HG03103 (cell line): ENCODE measurements around the gene UBAC2.
"Not testable (repeated sequence)": the region's sequence is repeated elsewhere in the genome, so short reads cannot be mapped to it uniquely, and the experiment has no call there.

ENCODE experiments used
- ATAC-seq: cut with Tn5 transposase; IDR thresholded peaks from one replicate; pipeline ENCODE4 v1.9.1; 2021; ENCODE audit warnings: low read depth; ENCODE audit not compliant: unreplicated experiment

Gene UBAC2

DNA sequence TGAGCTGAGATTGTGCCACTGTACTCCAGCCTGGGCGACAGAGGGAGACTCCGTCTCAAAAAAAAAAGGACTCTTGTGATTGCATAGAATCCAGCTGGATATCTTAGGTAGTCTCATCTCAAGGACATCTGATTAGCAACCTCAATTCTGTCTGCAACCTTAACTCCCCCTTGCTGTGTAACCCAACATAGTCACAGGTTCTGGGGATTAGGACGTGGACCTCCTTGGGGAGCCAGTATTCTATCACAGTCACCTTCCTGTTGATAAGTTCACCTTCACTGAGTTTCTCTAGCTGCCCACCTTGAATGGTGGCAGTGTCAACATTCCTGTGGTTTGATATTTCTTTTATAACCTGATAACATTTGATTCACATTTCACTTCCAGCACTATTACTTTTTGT, 30.3 kb downstream of the UBAC2 start:
- ATAC-seq = no peak

DNA sequence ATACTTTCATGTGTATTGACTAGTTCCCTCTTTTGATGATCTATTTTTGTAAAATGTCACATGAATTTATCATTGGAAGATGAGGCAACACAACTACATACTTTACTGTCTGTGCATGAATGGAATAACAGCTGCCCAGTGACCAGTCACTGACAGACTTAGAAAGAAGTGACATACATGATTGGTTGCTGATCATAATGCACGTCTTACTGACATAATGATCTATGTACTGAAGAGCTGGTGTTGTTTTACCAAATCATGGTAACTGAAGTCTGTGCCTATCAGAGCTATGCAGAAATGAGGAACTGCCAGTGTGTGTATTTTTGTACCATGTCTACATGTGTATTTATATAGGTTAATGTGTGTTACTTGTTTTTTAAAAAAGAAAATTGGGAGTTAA, 31.1 kb downstream of the UBAC2 start:
- no peak for ATAC-seq

DNA sequence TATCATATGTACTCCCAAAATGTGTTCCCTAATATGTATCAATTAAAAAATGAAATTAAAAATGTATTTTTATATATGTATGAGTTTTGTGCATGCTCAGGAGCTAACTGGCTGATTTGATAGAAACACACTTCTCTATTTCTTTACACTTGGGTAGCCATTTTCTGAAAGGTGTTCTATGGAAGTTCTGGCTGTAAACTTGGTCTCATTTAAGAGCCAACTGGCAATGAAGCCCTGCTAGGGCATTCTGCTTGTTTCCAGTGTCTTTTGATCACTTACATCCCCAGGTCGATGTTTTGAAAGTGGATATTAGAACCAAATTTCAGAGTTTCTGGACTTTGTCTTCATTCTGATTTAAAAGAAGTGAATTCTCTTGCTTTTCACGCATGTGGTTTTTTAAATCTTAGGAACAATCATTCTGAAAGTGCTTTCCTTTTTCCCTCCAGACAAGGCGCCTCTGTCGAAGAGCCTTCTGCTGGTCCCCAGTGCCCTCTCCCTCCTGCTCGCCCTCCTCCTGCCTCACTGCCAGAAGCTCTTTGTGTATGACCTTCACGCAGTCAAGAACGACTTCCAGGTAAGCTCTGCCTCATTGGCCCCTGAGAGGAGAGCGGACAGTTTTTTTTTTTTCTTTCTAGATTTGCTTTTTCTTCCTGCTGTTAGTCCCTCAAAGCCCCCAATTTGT, 37.5 kb downstream of the UBAC2 start:
- ATAC-seq = peak; percentile 65

DNA sequence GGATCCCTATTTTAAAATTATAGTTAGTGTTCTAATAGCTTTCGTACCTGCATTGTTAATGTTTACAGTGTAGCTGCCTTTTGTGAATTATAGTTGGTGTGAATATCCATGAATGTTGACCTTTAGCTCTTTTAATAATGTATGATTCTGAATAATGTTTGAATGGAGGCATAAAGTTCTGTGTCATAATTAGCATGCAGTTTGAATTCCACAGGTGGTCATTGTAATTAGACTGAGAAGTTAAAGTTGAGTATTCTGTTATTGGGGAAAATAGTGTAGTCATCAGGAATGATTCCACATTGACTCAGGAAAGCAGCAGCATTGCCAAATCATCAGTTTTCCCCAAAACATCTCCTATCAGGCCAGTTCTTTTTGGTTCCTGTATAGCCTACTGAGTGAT, 45.4 kb downstream of the UBAC2 start:
- no peak for ATAC-seq

DNA sequence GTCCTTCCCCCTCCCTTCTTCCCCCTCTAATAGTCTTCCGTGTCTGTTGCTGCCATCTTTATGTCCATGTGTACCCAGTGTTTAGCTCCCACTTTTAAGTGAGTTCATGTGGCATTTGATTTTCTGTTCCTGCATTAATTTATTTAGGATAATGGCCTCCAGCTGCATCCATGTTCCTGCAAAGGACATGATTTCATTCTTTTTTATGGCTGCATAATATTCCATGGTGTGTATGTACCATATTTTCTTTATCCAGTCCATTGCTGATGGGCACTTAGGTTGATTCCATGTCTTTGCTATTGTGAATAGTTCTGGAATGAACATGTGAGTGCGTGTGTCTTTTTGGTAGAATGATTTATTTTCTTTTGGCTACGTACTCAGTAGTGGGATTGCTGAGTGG, 48.5 kb downstream of the UBAC2 start:
- not testable (repeated sequence) for ATAC-seq

DNA sequence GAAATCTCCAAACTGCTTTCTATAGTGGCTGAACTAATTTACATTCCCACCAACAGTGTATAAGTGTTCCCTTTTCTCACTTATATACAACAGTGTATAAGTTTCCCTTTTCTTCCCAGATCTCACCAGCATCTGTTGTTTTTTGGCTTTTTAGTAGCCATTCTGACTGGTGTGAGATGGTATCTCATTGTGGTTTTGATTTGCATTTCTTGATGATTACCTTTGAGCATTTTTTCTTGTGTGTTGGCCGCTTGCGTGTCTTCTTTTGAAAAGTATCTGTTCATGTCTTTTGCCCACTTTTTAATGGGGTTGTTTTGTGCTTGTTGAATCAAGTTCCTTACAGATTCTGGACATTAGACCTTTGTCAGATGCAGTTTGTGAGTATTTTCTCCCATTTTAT, 49.0 kb downstream of the UBAC2 start:
- ATAC-seq = not testable (repeated sequence)

DNA sequence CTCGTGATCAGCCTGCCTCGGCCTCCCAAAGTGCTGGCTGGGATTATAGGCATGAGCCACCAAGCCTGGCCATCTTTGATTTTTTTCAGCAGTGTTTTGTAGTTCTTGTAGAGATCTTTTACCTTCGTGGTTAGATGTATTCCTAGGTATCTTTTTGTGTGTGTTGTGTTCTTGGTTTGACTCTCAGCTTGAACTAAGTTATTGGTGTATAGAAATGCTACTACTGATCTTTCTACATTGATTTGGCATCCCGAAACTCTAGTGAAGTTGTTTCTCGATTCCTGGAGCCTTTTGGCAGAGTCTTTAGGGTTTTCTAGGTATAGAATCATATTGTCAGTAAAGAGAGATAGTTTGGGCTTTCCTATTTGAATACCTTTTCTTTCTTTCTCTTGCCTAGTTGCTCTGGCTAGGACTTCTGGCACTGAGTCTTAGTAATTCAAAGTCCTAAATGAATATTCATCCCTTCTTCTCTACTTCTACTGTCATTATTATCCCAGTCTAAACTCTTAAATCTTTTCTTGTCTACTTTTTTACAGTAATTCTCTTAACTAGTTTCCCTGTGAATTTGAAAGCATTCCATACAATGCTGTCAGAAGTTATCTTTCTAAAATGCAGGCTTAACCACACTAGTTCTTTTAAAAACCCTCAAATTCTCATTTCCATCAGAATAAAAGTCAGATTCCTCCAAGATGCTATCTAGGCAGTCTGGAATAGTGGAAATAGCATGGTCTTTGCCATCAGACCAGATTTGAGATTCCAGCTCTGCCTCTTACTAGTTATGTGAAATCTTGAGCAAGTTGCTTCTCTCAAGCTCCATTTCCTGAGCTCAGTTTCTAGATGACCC, 50.5 kb downstream of the UBAC2 start:
- ATAC-seq = no peak

DNA sequence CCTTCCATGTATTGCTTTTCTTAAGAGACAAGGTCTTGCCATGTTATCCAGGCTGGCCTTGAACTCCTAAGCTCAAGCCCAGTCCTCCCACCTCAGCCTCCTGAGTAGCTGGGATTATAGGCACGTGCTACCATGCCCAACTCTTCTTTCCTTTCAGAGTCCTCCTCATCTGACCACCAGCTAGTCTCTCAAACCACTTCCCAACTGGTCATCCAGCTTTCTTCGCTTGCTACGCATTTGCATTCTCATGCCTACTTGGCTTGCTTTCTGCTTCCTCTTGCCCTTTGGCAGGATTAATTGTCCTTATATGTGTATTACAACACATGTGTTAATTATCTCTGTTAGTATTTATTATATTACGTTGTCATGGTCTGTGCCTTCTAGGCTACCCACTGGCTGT, 51.3 kb downstream of the UBAC2 start:
- ATAC-seq = no peak

DNA sequence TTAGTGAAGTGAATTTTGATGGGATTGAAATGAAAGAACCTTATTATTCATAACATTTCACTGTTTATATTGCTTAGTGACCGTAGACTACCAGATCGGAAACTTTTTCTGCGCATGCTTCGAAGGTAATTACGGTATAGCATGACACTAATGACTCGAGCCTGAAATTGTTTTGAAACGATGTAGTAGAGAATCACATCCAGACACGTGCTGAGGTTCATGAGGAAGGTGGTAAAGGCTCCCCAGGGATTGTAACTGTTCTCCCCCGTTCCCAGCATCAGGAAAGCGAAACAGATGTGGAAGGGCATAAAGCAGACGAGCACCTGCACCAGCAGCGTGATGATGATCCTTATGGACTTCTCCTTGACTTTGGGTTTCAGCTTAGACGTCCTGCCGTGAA, 54.2 kb downstream of the UBAC2 start:
- no peak for ATAC-seq

DNA sequence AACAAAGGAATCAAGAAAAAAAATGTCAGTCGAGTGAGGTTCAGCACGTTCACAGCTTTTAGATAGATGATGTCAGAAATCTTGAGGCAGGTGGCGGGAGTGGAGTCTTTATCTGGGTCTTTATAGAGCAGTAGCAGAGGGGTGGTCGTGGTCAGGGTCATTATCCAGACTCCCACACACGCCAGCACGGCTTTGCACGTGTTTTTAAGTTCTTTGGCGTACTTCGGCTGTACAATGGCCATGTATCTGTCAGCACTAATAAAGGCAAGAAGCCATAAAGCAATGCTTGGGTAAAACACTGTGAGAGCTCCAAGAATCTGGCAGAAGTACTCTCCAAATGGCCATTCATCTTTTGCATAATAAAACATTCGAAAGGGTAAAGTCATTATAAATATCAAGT, 54.6 kb downstream of the UBAC2 start:
- no peak for ATAC-seq

DNA sequence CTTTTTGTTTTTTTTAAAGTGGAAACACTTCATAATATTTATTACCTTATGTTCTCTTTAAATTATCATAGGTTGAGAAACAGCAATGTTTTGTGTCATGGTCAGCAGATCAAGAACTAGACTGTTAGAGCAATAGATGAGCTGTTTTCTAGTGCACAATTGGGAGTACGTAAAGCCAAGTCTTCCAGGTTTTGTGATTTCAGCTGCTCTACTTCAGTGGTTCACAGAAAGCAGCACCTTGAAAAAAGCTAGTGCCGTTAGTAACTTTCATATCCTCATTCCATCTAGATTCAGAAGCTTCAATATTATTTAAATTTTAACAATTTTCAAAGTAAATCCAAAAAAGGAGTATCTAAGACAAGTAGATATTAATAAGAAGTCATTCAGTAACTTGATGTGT, 55.6 kb downstream of the UBAC2 start:
- no peak for ATAC-seq

DNA sequence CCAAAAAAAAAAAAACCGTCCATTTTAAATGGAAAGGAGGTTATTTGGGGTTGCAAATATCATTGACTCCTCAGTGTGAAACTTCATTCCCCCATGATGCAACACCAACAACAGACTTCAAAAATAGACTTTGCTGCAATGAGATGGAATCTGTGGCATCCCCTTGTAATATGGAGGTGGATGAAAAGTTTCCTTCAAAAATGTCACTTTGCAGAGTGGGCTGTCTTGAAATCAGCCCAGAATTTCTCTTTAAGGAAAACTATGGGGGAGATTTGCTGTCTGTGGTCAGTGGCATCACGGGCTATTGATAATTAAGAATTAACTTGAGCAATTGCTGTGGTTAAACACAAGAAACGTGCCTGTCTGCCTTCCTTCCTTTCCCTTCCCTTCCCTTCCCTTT, 56.1 kb downstream of the UBAC2 start:
- no peak for ATAC-seq

DNA sequence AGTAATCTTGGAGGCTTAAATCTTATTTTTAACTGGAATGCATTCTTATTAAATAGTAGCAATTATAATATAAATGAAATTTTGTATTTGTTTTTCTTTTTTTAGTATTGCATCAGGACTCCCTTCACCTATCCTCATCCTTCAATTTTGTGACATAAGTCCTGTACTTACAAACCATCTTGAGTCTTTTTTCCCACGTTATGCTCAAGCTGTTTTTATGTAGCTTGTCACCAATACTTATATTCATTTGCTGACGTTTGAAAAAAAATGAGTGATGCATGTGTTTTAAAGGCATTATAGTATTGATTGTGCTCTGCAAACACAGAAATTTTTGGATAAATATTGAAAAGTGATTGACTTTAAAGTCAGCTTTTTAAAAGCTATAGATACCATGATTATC, 56.6 kb downstream of the UBAC2 start:
- ATAC-seq = no peak

DNA sequence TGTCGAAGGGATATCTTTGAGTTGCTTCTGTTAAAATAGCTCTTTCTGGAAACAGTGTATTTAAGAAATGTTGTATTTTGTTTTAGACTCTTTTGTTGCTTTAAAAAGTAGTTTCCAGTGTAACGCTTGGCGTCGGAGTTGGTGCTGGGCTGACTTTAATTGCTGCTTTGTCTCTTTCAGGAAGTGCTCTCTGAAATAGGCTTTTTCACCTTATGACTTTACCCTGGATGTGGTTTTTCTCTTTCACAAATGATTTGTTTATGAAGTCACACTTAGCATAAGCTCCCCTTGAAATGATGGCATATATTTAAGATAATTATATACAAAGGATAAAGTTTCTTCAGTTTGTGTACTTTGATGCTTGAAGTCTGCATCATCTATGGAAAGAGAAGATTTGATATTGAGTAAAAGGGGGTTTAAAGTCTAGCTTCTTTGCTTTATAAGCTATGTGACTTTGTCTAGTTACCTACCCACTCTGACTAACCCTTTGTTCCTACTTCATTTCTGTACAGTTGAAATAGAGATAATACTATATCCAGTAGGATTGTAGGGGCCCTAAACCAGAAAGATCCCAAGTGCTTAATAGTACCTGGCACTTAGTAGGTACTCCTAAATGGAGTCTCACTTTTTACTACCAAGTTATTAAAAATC, 57.7 kb downstream of the UBAC2 start, which contains the start of gene GPR18:
Gene GPR18, minus strand, starts transcription at position 170 of the 651 bp plus-strand sequence. CDS start 2,507 bp downstream, outside the sequence.
- ATAC-seq = peak; percentile 92

DNA sequence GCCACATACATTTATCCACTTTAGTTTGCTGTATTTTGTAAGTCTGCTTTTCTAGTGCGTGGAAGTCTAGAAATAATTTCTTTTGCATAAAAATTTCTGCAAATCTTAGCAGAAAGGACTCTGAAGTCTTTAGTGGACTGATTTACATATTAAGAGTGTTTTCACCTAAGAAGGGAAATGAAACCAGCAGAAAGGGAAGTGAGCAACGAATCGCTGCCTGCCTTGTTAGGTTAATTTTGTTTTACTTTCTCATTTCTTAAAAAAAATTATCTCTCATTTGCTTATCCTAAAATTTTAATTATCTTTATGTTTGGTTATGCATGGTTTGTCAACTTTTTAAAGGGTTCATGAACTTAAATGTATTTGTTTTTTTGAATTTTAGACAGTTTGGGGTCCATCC, 58.3 kb downstream of the UBAC2 start:
- peak; percentile 41 for ATAC-seq

DNA sequence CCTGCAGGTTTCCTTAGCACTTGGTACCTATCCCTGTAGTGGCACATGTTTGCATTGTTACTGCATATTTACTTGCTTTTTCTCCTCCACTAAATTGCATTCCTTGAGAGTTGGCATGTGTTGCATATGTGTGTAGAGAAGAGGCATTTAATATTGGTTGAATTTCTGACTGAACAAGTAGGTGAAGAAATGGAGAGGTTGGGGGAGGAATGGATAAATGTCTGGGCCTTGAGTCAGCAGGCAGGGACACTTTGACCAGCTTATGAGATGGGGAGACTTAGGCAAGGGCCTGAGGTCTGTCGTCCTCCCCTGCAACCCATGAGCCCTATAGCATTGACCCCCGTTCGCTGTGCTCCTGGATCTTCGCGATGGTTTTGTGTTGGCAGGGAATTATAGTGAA, 59.6 kb downstream of the UBAC2 start:
- ATAC-seq = no peak

DNA sequence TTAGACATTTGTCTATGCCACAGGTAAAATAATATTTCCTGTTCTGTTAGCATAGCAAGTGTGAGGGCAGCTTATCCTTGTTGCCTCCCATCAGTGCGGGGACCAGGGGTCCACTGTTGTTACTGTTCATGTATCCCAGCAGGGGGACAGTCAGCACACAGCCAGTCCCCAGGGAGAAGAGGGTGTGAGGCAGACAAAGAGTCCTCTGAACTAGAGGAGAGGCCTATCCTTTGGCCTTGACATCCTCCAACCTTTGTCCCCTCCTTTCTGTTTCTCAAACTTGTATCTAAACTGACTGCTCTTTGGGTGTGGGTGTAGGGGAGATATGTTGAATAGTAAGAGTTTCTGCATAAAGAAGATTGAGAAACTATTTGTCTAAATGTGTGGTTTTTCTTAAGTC, 60.4 kb downstream of the UBAC2 start:
- ATAC-seq = no peak

DNA sequence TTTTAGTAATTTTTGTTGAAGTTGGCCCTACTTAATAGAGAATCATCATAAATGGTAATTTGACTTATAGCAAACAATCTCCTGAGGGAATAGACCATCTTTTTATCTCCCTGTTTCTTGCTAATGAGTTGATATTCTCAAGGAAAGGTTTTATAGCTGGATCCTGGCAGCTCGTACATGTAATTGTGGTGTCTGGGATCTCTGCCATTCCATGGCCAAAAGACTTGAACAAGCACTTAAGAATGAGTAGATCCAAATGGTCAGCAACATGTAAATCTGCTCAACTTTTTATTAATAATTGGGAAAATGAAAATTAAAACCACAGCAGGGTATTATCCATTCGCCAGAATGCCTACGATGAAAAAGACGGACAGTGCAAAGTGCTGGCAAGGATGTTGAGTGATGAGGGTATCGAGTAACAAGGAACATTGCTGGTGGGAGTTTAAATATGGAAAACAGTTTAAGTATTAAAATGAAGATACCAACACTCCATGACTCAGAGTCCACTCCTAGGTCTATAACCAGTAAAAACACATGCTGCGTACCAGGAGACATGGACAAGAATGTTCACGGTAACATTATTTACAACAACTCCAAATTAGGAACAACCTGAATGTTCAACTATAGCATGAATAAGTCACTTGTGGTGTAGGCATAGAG, 62.6 kb downstream of the UBAC2 start:
- no peak for ATAC-seq

DNA sequence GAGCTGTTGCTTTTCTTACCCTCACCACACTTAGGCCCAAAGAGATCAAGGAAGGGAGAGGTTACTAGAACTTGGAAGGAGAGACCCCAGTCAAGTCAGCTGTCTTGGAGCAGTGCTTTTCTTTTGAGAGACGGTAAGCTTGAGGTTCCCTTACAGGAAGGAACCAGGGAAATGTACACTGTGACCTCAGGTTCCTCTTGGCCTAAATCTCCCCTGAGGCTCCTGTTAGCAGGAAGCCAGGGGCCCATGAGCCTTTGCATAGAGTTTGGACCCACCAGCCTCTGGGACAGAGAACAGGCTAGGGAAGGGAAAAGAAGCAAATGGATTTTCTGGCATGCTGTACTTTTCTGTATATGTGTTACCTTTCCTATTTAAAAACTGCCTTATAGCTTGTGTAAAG, 63.4 kb downstream of the UBAC2 start:
- ATAC-seq = no peak

DNA sequence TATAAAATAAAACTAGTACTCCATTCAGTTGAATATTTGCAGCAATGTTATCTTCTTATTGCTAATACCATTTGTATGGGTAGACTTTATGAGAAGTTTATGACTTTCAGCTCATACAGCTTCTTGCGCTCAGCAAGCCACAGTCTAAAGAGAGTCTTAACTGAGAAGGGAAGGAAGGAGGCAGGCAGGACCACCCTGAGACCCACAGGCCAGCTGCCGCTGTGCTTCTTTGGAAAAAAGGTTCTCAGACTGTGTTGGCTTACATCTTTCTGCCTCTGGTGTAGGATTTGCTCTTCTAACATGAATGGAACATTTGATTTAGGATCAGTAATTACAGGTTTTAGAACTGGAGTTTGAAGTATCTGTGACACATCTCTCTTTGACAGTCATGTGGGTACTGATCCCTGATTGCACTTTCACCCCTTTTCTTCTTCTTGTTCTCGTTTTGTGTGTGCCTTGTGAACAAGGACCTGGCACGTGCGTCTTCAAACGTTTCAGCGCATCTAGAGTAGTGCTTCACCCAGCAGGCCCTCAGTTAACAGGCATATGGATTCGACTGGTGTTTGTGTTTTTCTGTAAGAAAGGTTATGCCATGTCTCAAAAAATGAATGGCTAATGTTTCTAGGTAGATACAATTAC, 64.6 kb downstream of the UBAC2 start:
- no peak for ATAC-seq
